NCI-H2196 treated with DMSO at 0.1 percent for 48 hours (cell line): Measurements from ENCODE around the gene SRPX2.

Experiments
- DNase-seq: peaks from one replicate; lab custom pipeline; 2025; ENCODE audit not compliant: unreplicated experiment; lab: John Stamatoyannopoulos, UW

Gene SRPX2, protein sequence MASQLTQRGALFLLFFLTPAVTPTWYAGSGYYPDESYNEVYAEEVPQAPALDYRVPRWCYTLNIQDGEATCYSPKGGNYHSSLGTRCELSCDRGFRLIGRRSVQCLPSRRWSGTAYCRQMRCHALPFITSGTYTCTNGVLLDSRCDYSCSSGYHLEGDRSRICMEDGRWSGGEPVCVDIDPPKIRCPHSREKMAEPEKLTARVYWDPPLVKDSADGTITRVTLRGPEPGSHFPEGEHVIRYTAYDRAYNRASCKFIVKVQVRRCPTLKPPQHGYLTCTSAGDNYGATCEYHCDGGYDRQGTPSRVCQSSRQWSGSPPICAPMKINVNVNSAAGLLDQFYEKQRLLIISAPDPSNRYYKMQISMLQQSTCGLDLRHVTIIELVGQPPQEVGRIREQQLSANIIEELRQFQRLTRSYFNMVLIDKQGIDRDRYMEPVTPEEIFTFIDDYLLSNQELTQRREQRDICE

DNA sequence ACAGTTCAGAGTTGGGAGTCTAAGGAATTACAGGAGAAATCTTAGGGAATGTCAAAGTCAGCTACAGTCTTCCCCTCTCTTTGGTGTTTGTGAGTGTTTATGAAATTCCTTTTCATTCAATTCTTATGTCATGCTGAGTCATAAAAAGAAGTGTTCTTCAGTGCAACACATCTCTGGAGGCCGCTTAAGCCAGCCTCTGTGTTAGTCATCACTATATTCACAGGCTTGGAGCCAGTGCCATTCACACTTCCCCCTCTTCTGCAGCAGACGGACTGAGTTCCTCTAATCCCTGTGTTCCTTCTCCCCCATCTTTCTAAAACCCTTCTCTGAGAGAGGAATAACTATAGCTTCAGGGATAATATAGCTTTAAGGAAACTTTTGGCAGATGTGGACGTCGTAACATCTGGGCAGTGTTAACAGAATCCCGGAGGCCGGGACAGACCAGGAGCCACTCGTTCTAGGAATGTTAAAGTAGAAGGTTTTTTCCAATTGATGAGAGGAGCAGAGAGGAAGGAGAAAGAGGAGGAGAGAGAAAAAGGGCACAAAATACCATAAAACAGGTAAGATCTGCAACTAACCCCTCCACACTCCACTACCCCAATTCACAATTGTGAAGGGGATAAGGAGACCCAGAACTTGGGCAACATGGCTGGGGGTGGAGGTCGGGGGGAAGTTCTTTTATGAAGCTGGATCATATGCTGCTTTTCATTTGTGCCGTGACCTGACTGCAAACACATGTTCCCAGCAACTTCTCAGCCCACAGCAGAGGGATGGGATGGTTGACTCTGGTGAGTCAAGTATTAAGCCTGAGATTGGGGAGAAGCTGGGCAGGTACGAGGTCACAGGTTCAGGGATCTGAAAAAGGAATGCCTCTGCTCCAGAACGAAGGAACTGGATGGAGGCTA is at the start of gene SRPX2:
TSS of gene SRPX2 (plus strand) at position 244 of the 905 bp plus-strand sequence. CDS start 2,124 bp downstream, outside the sequence.
- no peak for DNase-seq

DNA sequence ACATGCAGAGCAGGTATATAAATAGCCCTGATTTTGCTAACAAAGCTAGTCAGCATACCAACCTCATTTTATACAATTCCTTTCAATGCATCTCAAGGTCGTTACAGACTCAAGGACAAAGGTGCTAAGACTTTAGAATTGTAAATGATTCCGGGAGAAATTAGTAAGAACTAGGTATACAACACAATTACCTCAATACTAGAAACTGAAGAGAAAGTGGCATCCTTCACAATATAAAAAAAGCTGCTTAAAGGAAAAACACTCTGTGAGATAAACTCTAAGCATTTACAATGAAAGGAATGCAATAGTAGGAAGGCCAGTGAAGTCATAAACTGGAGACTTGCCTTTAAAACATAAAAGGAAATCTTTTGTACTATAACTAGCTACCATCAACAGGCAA is 47.4 kb upstream of the SRPX2 start:
- DNase-seq, result no peak

DNA sequence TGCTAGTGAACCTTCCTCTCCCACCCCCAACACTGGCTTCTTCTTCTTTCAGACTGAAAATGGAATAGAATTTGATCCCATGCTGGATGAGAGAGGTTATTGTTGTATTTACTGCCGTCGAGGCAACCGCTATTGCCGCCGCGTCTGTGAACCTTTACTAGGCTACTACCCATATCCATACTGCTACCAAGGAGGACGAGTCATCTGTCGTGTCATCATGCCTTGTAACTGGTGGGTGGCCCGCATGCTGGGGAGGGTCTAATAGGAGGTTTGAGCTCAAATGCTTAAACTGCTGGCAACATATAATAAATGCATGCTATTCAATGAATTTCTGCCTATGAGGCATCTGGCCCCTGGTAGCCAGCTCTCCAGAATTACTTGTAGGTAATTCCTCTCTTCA is 44.5 kb upstream of the SRPX2 start:
- no peak for DNase-seq

DNA sequence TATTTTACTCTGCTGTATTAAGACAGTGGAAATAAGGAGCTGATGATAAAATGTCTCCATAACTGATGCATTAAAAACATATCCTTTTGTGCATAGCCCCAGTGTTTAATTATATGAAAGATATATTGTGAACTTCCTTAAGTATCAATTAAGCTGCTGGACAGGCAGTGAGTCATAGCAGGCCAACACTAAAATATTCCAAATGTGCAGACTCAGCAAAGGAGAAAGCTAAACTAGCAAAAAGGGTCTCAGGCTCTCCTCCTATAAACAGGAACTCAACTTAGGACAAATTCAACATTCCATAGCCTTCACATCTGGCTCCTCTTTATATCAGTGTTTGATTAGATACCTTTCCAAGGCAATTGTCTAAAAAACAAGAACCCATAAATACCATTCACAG is 43.7 kb upstream of the SRPX2 start:
- DNase-seq, result no peak

DNA sequence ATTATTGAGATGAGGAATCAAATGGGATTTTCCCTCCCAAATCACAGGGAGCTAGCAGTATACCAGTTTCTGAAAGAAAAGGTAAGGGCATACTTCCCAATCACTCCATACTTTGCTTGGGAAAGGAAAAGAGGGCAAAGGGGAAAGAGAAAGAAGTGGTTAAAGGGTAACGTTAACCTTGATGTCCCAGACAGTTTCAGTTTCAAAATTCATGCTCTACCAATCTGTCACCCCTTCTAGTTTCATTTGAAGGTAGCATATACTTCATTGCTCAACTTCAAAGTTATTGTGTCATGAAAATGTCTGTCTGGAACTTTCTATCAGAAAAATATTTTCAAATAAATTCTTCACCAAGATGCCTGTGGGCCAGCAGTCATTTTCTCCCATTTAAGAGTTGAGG is 43.2 kb upstream of the SRPX2 start:
- no peak for DNase-seq

DNA sequence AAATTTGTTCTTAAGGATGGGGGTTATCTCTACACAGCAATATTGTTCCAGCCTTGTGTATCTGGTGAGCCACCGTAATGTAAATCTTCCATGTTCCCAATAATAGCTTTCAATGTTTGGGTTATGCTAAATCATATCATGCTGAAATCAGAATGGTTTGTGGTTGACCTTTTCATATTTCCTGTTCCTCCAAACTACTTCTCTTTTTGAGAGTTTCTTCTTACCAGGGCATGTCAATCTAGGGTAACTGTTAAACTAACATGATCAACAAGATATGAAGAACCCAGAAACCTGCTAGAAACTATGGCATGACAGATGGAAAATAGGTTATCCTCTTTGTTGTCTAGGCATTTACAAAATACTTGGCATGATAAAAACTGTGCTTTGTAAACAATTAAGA is 37.2 kb upstream of the SRPX2 start:
- DNase-seq, result no peak

DNA sequence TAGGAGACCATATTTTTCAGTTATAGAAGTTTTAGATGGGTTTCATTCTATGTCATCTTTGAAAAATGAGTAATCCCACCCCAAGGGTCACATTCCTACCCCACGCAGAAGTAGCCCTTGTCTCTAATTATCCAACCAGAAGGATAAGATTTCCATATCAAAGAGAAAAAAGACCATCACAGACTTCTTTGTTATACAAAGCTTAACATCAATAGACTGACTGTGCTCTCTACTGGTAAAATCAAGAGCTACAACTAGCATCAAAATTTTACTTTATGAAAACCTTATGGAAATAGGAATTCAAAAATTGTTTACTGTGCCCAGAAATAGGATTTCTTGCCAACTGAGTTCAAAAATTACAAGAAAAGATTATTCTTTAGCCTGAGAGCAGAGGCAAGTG is 34.4 kb upstream of the SRPX2 start:
- DNase-seq, result no peak

DNA sequence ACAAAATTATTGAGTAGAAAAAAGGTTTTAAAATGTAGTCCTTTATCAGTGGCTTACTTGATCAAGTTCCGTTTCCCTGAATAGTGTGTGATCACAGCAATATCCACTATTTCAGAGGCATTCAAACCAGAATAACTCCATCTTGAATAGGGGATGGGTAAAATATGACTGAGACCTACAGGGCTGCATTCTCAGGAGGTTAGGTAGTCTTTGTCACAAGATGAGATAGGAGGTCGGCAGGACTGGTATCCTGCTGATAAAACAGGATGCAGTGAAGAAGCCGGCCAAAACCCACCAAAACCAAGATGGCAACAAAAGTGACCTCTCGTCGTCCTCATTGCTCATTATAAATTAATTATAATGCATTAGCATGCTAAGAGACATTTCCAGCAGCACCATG is 32.0 kb upstream of the SRPX2 start:
- DNase-seq, result no peak

DNA sequence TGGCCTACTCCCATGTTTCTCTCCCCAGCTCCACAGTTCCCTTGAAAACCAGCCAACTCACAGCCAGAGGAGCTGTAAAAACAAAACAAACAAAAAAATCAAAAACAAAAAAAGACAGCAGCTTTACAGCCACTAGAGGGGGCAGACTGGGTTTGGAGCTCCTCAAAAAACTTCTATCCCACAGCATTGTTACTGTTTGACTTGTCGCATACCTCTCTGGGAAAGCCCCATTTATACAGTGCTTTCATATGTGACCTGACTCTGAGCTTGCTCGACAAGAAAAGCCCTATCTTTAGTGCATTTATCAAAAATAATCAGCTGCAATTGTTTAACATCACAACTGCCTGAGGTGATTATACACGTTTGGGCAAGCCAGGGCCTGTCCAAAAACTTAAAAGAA is 29.0 kb upstream of the SRPX2 start:
- no peak for DNase-seq

DNA sequence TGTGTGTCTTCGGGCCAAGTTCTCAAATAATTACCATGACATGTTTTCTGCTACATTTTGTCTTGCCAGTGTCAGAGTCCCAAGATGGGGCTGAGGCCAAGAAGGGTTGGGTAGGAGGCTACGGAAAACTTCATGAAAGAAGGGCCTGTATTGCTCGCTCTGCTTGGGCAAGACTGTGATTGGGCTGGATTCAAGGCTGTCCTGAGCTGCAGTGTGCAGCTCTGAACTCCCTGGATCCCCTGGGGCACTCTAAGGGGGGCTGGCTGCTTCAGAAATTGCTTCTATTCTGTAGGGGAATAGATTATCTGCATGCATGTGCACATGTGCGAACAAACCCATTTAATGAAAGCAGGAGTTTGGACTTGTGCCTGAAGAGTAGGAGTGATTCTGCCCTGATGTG is 21.0 kb upstream of the SRPX2 start:
- no peak for DNase-seq

DNA sequence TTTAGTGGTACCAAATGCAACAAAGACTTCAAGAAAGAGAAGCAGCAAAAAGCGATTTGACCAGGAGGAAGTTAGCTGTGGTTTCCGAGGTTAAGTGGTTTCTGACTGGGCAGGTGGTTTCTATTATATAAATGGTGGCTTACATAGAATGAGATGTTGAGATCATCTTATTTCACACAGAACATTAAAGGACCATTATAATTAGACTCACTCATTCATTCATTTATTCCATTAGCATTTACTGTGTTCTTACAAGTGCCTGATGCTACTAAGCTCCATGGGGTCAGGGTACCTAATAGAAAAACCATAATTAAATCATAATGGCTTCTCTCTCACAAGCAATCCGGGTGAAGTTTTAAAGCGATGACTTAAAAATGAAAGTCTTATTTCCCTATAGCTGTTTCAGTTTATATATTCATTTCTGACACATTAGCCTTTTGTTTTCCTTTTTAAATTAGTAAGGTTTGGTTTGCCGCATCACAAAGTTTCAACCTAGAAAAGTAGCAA is 18.0 kb upstream of the SRPX2 start:
- DNase-seq, result no peak

DNA sequence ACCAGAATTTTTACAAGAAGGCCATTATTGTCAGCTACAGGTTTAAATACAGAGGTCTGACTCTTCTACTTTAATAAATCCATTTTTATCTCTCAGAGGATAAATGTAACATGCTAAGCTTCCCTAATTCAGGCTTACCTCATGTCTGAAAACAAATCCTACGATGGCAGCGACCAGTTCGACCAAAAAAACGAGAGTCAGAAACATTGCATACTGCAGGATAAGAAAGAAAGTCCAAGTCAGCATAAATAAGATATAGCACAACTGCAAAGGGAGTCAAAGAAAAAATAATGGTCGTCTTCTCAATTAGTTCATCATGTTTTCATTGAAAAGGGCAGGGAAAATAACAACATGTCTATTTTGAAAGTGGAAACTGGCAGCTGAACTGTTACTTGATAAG is 9.0 kb upstream of the SRPX2 start:
- DNase-seq, result no peak

DNA sequence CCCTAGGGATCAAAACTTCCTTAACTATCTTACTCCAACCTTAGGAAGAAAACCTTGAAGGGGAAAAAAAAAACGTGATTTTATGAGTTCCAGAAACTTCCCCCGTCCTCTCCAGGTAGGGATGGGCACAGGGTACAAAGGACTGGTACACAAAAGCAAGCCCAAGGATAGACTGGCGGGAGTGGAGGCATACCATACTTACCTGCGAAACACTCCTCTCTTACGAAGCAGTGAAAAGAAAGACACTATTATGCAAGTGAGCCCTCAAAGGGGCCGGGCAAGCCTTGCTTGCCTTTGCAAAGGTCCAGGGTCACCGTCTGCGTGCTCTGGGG is 8.0 kb upstream of the SRPX2 start:
- no peak for DNase-seq

DNA sequence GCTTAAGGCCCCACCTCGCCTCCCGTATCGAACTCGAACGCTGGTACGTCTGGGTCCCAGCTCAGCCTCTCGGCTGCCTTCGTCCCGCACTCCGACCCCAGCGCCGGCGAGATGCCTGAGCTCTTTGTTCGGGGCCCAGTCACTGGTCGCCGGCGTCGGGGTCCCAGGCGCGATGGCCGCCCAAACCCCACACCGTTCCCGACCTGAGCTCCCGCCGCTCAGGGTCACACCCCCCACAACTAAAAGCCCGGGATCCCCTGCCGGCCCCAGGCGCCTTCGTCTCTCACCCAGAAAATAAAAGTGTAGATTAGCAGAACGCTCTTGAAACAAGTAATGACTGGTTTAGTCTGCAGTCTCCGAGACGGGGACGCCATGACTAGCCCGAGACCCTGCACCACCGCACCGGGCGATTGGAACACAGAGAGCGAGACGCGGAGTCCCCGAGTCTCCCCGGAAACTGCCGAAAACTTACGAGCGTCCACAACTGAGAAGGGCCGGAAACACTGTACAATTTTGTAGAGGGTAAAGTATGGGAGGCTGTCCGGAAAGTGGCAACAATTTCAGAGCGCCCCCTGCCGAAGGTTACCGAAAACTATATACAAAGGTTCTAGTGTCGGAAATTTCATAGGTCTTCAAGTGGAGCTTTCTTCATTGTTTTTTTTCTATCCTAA is 7.5 kb upstream of the SRPX2 start, which contains the start of gene TSPAN6:
TSS of gene TSPAN6 (minus strand) at position 486 of the 671 bp plus-strand sequence. CDS start at position 374, 112 bp downstream.
- peak; percentile 9 for DNase-seq

DNA sequence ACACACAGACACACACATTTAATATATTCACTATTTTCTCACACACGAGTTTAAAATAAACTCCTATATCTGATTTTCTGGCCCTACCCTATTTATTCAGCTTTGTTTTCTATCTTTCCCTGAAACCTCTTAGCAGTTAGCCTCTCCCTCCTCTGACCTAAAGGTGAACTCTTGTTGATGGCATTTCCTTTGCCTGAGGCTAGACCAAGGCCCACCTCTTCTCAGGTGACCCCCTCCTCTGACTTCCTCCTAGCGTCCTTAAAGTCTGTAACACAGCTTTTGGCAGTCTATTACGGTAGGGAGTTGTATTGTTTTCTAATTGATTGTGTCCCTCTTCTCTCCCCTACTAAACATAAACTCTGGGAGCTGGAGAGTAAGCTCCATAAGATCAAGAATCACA is 1.7 kb upstream of the SRPX2 start:
- no peak for DNase-seq

DNA sequence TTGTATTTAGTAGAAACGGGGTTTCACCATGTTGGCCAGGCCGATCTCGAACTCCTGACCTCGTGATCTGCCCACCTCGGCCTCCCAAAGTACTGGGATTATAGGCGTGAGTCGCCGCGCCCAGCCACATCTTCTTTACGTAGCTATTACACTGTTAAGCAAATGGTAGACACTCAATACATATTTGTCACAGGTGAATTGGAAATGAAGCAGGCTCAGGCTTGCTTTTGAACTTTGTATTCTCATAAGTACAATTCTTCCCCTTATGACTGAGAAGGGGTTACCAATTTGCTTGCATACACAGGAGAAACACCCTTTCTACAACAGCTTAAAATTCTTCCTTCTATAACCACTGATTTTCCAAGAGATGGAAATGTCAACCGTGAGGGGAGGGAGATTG is 787 bp upstream of the SRPX2 start:
- DNase-seq, result no peak

DNA sequence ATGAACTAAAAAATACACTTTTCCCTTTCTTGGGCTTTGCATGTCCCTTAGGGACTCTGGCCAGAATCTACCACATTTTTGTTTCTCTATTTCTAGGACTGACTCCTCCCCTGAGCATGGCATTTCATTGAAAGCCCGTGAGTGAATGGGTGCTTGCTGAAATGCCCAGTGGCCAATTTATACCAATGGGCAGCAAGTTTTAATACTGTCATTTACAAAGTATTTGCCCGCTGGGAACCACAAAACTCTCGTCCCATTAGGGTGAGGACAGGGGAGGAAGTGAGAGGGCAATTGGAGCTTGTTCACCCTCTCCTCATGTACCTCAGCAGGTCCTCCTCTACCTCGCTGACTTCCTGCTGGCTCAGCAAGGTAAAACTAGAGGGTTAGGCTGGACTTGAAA is 1.1 kb downstream of the SRPX2 start:
- no peak for DNase-seq

DNA sequence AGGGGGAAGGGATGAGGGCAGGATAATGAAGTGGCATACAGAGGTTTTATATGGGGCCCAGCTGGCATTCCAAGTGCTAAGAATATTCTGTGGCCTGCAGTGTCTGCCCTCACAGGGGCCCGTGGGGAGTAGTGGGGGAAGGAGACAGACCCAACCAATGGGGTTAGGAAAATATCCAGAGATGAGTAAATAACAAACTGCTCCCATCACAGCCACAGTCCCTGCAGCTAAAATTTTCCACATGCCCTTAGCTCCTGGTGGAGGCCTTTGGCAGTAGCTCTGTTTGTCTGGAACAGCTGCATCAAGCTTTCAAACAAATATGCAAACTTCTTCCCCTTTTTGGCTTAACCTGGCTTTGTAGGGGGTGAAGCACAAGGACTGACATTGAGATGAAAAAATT is 3.1 kb downstream of the SRPX2 start:
- no peak for DNase-seq

DNA sequence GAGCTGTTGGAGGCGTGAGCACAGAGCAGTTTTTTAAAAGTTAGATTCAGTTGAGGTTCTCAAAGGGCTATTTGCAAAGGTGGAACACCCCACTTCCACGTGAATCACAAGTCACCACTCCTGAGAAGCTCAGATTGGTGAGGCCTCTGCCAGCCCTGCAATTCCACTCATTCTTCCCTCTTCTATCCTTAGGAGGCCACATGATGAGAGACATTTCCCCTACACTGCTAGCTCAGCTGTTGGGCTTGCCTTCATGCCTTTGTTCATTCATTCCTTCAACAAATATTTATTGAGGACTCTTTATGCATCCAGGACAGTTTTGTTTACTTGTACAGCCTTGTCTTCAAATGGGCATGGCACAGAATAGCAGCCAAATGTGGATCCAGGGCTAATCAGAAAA is 3.7 kb downstream of the SRPX2 start:
- DNase-seq, result no peak

DNA sequence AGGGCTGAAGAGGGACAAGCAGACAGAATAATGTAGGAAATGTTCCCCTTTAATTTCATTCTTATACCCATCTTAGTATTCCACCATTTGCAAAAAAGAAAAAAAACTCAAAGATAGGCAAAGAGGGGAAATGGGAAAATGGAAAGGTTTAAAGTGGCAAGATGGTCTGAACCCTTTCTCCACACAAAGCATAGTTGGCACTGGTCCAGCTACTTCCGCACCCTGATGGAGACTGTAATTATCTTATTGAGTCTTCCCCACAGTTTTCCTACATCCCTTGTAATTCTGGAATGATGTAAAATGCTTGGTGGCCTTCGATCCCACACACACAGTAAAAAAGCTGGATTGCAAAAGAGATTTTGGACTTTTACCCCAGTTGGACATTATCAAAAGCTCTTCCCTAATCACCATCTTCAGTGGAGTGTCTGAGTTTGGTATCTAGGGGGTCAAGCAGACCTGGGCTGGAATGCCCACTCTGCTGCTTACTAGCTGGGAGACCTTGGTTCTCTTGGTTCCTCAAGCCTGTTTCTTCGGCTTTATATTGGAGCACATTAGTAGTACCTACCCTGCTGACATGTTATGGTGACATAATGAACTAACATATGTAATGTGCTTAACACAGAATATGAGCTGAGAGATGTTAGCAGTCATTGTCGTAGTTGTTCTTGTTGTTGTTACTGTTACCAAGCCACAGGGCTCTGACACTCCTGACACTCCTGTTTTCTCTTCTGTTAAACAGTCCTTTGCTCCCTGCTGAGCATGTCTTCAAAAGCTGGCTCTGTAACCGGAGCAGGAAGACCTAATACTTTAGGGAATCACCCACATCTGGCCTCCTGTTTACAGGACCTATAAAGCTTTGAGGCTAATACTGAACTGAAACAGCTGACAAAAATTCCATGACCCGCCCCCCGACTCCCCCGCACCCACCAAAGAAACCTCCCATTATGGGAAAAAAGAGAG is 4.7 kb downstream of the SRPX2 start:
- DNase-seq, result no peak
